Myocyte (in vitro differentiated cells): ENCODE results near the gene TPP2. TPM values are rescaled to one million over a fixed set of nuclear protein-coding genes. Genes with fewer than 3 reads are reported as not detected.

Source experiments
- DNase-seq: peaks from one replicate; pipeline ENCODE4 v3.0.0-alpha.2; 2012; ENCODE audit warnings: low read depth
- total RNA-seq: library from RNA; depleted of rRNA; stranded (reverse); fragments of >200 nt; gene quantifications from 2 replicates; pipeline ENCODE4 v1.2.3, GENCODE V29; 2014

The TPP2 gene
- total RNA-seq, 1 donor from 2014 or later = 54.6 TPM

DNA sequence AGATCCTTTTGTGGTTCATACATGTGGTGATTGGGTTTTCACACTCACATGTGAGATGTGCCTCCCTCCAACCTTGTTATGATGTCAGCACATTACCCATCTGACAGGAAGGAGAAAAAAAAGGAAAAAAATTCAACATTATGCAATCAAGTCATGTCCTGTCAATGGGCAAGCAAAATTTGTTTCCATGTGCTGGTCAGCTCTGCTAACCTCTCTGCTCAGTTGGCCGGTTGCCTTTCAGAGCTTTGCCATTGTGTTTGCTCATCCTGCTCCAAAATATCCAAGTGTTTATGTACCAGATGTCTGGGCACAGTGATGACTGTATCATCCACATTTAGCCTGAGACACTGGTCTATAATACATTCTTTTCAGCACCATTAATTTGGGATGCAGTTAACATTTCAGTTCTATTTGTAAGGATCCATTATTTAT lies 125.0 kb downstream of the TPP2 start:
- DNase-seq = peak; percentile 60

- peak; percentile 69 for DNase-seq
Measured at GRCh38 chr13:102724923-102725322, 128.1 kb downstream of the TPP2 start.

- no peak for DNase-seq
Measured at GRCh38 chr13:102726430-102726829, 129.6 kb downstream of the TPP2 start.

Other genes with a start within 250 kb of the TPP2 start
- gene FGF14, start 194.9 kb upstream of the TPP2 start, total RNA-seq = under 0.01 TPM in 1 of 2 replicates, not detected in the other
- not detected in 2 replicates for gene METTL21C, start 98.1 kb downstream of the TPP2 start, total RNA-seq
- 11.6 and 17.6 TPM in 2 replicates for gene TEX30, start 176.8 kb downstream of the TPP2 start, total RNA-seq
- 9.3 and 9.7 TPM in 2 replicates for gene POGLUT2, start 202.0 kb downstream of the TPP2 start, total RNA-seq
- gene BIVM, start 202.1 kb downstream of the TPP2 start, total RNA-seq = 50.8 and 56.3 TPM in 2 replicates
- 63.0 and 64.9 TPM in 2 replicates for gene ERCC5, start 249.0 kb downstream of the TPP2 start, total RNA-seq